ENCODE data around the gene SLC38A10. TPM values are rescaled to one million over a fixed set of nuclear protein-coding genes. Genes with fewer than 3 reads are reported as not detected.

SLC38A10 gene
- total and polyA plus RNA-seq, 4 donors = 26.7 to 76.8 (median 59.1) TPM

DNA sequence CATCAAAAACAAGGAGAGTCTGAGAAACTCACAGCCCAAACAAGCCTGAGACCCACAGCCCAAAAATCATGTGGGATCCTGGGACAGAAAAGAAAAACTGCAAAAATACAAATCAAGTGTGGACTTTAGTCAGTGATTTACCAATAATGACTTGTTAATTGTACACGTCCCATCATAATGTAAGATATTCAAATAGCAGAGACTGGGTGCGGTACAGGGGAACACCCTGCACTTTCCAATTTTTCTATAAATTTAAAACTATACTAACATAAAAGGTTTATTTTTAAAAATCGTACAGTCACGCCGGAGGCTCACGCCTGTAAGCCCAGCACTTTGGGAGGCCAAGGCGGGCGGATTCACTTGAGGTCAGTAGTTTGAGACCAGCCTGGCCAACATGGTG lies 81.1 kb downstream of the SLC38A10 start:
- no peaks in the 10 kb centered on the region for H3K27me3 ChIP-seq (ENCODE audit: control insufficient read depth, insufficient read depth, low read length)
- 93% methylated on average over 6 of the region's 8 CpGs for WGBS (ENCODE audit: insufficient coverage)
- H3K9me3 ChIP-seq (ENCODE audit: control insufficient read depth, insufficient read depth, low read length) = no peaks in the 10 kb centered on the region
- H3K4me1 ChIP-seq (ENCODE audit: control insufficient read depth, insufficient read depth, low read length) = peaks cover 7% of the 10 kb centered on the region
- peaks cover 51% of the 10 kb centered on the region for H3K36me3 ChIP-seq (ENCODE audit: control insufficient read depth, insufficient read depth, low read length)
- H3K27ac ChIP-seq (ENCODE audit: low read depth, low read length) = no peak overlapping the region
- no peak for DNase-seq (ENCODE audit: low read depth in 4 of 6, low spot score in 6 of 6)
- no peak overlapping the region for H3K4me3 ChIP-seq (ENCODE audit: low read depth, low read length)

GRCh38 chr17:81212365-81212764 lies 82.7 kb downstream of the SLC38A10 start:
- Histone ChIP-seq H3K9me3 (ENCODE audit: control insufficient read depth, insufficient read depth, low read length) (no peaks in the 10 kb centered on the region), H3K27ac (ENCODE audit: low read depth, low read length) (no peak overlapping the region), H3K36me3 (ENCODE audit: control insufficient read depth, insufficient read depth, low read length) (peaks cover 52% of the 10 kb centered on the region), H3K4me1 (ENCODE audit: control insufficient read depth, insufficient read depth, low read length) (peaks cover 7% of the 10 kb centered on the region), H3K4me3 (ENCODE audit: low read depth, low read length) (no peak overlapping the region), H3K27me3 (ENCODE audit: control insufficient read depth, insufficient read depth, low read length) (no peaks in the 10 kb centered on the region)
- no peak for DNase-seq (ENCODE audit: low read depth in 4 of 6, low spot score in 6 of 6)
- 100% methylated on average over 4 of the region's 9 CpGs for WGBS (ENCODE audit: insufficient coverage)

DNA sequence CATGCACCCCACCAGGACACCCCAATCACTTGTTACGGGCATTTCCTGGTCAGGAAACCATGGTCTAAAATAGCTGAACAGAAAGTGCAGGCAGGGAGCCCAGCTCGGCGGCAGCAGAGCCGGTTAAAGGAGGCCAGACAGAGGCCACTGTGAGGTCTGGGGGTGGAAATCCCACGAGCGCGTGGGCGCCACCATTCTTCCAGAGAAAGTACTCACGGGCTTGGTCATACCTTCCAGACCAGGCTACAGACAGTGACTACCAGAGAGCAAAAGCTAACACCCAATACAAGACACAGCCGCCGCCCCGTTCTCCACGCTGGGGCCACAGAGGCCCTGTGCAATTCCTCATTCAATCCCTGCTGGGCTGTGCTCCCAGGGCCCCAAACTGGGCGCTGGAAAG lies 84.2 kb downstream of the SLC38A10 start:
- Histone ChIP-seq H3K27me3 (ENCODE audit: control insufficient read depth, insufficient read depth, low read length) (no peaks in the 10 kb centered on the region), H3K4me3 (ENCODE audit: low read depth, low read length) (no peak overlapping the region), H3K36me3 (ENCODE audit: control insufficient read depth, insufficient read depth, low read length) (peaks cover 53% of the 10 kb centered on the region), H3K9me3 (ENCODE audit: control insufficient read depth, insufficient read depth, low read length) (no peaks in the 10 kb centered on the region), H3K27ac (ENCODE audit: low read depth, low read length) (no peak overlapping the region), H3K4me1 (ENCODE audit: control insufficient read depth, insufficient read depth, low read length) (peaks cover 7% of the 10 kb centered on the region)
- DNase-seq (ENCODE audit: low read depth in 4 of 6, low spot score in 6 of 6) = no peak
- WGBS (ENCODE audit: insufficient coverage) = 58% methylated on average over 7 of the region's 14 CpGs

DNA sequence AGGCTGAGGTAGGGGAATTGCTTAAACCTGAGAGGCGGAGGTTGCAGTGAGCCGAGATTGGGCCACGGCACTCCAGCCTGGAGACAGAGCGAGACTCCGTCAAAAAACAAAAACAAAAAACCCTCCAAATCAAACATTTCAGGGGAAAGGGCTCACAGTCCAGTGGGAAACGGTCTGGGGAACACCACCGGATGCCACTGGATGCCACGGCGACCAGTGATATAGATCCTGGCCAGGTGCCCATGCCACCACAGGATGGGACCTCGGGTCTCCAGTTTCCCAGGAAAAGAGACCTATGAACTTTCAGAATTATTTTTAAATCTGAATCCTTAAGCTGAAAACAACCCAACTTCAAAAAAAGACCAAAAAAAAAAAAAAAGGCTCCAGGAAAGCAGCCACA lies 84.6 kb downstream of the SLC38A10 start:
- Histone ChIP-seq H3K4me1 (ENCODE audit: control insufficient read depth, insufficient read depth, low read length) (peaks cover 7% of the 10 kb centered on the region), H3K27ac (ENCODE audit: low read depth, low read length) (no peak overlapping the region), H3K27me3 (ENCODE audit: control insufficient read depth, insufficient read depth, low read length) (no peaks in the 10 kb centered on the region), H3K4me3 (ENCODE audit: low read depth, low read length) (no peak overlapping the region), H3K9me3 (ENCODE audit: control insufficient read depth, insufficient read depth, low read length) (no peaks in the 10 kb centered on the region), H3K36me3 (ENCODE audit: control insufficient read depth, insufficient read depth, low read length) (peaks cover 57% of the 10 kb centered on the region)
- 49% methylated on average over 6 of the region's 10 CpGs for WGBS (ENCODE audit: insufficient coverage)
- no peak for DNase-seq (ENCODE audit: low read depth in 4 of 6, low spot score in 6 of 6)

- peaks cover 7% of the 10 kb centered on the region for H3K4me1 ChIP-seq (ENCODE audit: control insufficient read depth, insufficient read depth, low read length)
- no peaks in the 10 kb centered on the region for H3K9me3 ChIP-seq (ENCODE audit: control insufficient read depth, insufficient read depth, low read length)
- H3K27ac ChIP-seq (ENCODE audit: low read depth, low read length) = no peak overlapping the region
- 95% methylated on average over 14 of the region's 16 CpGs for WGBS (ENCODE audit: insufficient coverage)
- DNase-seq (ENCODE audit: low read depth in 4 of 6, low spot score in 6 of 6) = no peak
- no peaks in the 10 kb centered on the region for H3K27me3 ChIP-seq (ENCODE audit: control insufficient read depth, insufficient read depth, low read length)
- no peak overlapping the region for H3K4me3 ChIP-seq (ENCODE audit: low read depth, low read length)
- peaks cover 65% of the 10 kb centered on the region for H3K36me3 ChIP-seq (ENCODE audit: control insufficient read depth, insufficient read depth, low read length)
These were observed 86.0 kb downstream of the SLC38A10 start for GRCh38 chr17:81209141-81209540.

DNA sequence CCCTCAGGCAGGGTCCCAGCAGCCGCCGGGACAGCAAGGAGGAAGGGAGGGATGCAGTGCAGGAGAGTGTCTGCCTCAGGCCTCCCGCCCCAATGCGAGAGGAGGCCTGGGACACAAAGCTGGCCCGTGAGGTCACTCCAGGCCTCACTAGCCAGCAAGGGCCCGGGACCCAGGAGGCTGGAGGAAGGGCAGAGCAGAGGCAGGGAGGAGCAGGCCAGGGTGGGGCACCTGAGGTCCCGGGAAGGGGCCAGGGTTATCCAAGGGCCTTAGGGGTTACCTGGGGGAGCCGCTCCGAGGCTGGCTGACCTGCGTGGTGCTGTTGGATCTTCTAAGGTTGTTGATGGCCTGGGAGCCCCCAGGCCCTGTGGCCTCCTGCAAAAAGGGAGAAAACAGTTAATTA lies 86.5 kb downstream of the SLC38A10 start:
- Histone ChIP-seq H3K4me1 (ENCODE audit: control insufficient read depth, insufficient read depth, low read length) (peaks cover 7% of the 10 kb centered on the region), H3K27ac (ENCODE audit: low read depth, low read length) (no peak overlapping the region), H3K4me3 (ENCODE audit: low read depth, low read length) (no peak overlapping the region), H3K36me3 (ENCODE audit: control insufficient read depth, insufficient read depth, low read length) (peaks cover 70% of the 10 kb centered on the region), H3K27me3 (ENCODE audit: control insufficient read depth, insufficient read depth, low read length) (no peaks in the 10 kb centered on the region), H3K9me3 (ENCODE audit: control insufficient read depth, insufficient read depth, low read length) (no peaks in the 10 kb centered on the region)
- WGBS (ENCODE audit: insufficient coverage) = 96% methylated on average over 10 of the region's 10 CpGs
- no peak for DNase-seq (ENCODE audit: low read depth in 4 of 6, low spot score in 6 of 6)

DNA sequence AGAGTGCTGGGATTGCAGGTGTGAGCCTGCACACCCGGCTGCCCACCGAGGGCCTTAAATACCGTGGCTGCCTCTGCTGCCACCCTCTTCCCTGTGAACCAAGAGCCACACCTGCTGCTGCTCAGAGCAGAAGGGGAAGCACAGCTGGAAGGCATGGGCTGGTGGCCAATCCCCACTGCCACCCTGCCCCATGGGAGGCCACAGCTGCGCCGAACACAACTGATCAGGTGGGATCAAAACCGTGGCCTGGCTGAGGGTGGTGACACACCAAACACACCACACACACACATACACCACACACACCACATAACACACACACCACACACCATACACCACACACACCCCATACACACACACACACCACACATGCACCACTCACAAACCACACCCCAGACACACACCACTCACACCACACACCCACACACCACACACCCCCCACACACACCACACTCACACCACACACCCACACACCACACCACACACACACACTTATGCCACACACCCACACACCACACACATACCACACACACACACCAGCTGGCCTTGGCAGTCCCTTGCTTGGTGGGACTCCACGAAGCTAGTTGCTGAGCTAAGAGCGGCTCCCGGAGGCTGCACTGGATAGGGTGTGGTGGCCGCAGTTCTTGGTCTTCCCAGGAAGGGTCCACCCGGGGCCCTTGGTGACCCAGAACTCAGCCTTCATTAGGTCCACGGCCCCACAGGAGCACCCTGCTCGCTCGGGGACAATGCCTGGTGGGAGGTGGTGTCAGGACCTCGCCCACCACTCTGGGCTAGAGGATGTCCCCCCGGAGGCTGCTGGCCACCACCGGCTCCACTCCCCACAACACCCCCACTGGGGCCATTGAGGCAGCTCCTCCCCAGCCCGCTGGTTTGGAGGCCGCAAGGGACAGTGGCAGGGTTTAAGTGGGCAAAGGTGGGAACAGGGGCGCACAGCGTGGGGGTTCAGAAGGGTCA lies 87.2 kb downstream of the SLC38A10 start:
- peaks cover 7% of the 10 kb centered on the region for H3K4me1 ChIP-seq (ENCODE audit: control insufficient read depth, insufficient read depth, low read length)
- H3K9me3 ChIP-seq (ENCODE audit: control insufficient read depth, insufficient read depth, low read length) = no peaks in the 10 kb centered on the region
- no peak overlapping the region for H3K4me3 ChIP-seq (ENCODE audit: low read depth, low read length)
- peaks cover 78% of the 10 kb centered on the region for H3K36me3 ChIP-seq (ENCODE audit: control insufficient read depth, insufficient read depth, low read length)
- DNase-seq (ENCODE audit: low read depth in 4 of 6, low spot score in 6 of 6) = no peak
- H3K27ac ChIP-seq (ENCODE audit: low read depth, low read length) = no peak overlapping the region
- 90% methylated on average over 18 of the region's 21 CpGs for whole genome bisulfite sequencing (ENCODE audit: insufficient coverage)
- H3K27me3 ChIP-seq (ENCODE audit: control insufficient read depth, insufficient read depth, low read length) = no peaks in the 10 kb centered on the region

DNA sequence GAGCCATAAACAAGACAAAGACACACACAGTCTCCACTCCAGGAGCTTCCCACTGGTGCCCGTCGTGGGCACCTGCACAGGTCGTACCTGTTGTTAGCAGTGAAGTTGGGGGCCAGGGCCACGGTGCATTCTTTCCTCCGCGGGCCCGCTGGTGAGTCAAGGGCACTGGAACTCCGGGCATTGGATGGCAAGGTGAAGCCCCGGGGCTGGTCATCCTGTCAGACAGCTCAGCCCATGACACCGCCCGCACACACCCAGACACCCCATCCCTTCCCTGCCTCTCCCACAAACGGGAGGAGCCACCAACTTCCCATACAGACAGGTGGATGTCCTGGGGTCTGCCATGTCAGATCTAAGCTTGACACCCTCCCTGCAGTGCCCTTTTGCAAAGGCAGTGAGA lies 88.5 kb downstream of the SLC38A10 start:
- Histone ChIP-seq H3K4me1 (ENCODE audit: control insufficient read depth, insufficient read depth, low read length) (peaks cover 7% of the 10 kb centered on the region), H3K36me3 (ENCODE audit: control insufficient read depth, insufficient read depth, low read length) (peaks cover 84% of the 10 kb centered on the region)
- 93% methylated on average over 10 of the region's 12 CpGs for WGBS (ENCODE audit: insufficient coverage)

GRCh38 chr17:81206166-81206565 lies 88.9 kb downstream of the SLC38A10 start:
- no peaks in the 10 kb centered on the region for H3K27me3 ChIP-seq (ENCODE audit: control insufficient read depth, insufficient read depth, low read length)
- H3K36me3 ChIP-seq (ENCODE audit: control insufficient read depth, insufficient read depth, low read length) = peaks cover 86% of the 10 kb centered on the region
- peak in 1 of 6 donors; percentile 7 for DNase-seq (ENCODE audit: low read depth in 4 of 6, low spot score in 6 of 6)
- 74% methylated on average over 4 of the region's 4 CpGs for WGBS (ENCODE audit: insufficient coverage)
- no peaks in the 10 kb centered on the region for H3K9me3 ChIP-seq (ENCODE audit: control insufficient read depth, insufficient read depth, low read length)
- no peak overlapping the region for H3K4me3 ChIP-seq (ENCODE audit: low read depth, low read length)
- H3K4me1 ChIP-seq (ENCODE audit: control insufficient read depth, insufficient read depth, low read length) = peaks cover 4% of the 10 kb centered on the region
- no peak overlapping the region for H3K27ac ChIP-seq (ENCODE audit: low read depth, low read length)

More for the DNA sequence above, 88.5 kb downstream of the SLC38A10 start:
- H3K4me3 ChIP-seq (ENCODE audit: low read depth, low read length) = no peak overlapping the region
- no peaks in the 10 kb centered on the region for H3K9me3 ChIP-seq (ENCODE audit: control insufficient read depth, insufficient read depth, low read length)
- H3K27me3 ChIP-seq (ENCODE audit: control insufficient read depth, insufficient read depth, low read length) = no peaks in the 10 kb centered on the region
- DNase-seq (ENCODE audit: low read depth in 4 of 6, low spot score in 6 of 6) = no peak
- no peak overlapping the region for H3K27ac ChIP-seq (ENCODE audit: low read depth, low read length)

DNA sequence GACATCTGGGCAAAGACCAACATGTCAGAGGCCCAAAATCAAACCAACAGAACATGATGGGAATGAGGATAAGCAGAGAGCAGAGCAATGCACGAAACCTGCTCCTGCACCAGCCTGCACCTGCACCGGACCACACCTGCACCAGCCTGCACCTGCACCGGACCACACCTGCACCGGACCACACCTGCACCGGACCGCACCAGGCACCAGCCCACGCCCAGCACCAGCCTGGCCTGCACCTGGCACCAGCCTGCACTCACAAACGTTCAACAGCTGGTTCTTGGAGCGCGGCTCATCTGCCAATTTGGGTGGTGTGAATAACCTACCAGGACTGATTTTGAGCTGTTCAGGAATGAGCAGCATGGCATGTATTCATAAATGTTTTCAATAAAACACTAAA lies 90.5 kb downstream of the SLC38A10 start:
- H3K27me3 ChIP-seq (ENCODE audit: control insufficient read depth, insufficient read depth, low read length) = no peaks in the 10 kb centered on the region
- 86% methylated on average over 9 of the region's 10 CpGs for WGBS (ENCODE audit: insufficient coverage)
- peaks cover 5% of the 10 kb centered on the region for H3K4me1 ChIP-seq (ENCODE audit: control insufficient read depth, insufficient read depth, low read length)
- H3K36me3 ChIP-seq (ENCODE audit: control insufficient read depth, insufficient read depth, low read length) = peaks cover 94% of the 10 kb centered on the region
- H3K27ac ChIP-seq (ENCODE audit: low read depth, low read length) = no peak overlapping the region
- H3K4me3 ChIP-seq (ENCODE audit: low read depth, low read length) = no peak overlapping the region
- H3K9me3 ChIP-seq (ENCODE audit: control insufficient read depth, insufficient read depth, low read length) = no peaks in the 10 kb centered on the region
- DNase-seq (ENCODE audit: low read depth in 4 of 6, low spot score in 6 of 6) = no peak
